SIG-M5 treated with dmso at 0.1 percent for 504 hours (cell line): Measurements from ENCODE around the gene LYPD6B.

Experiments
- DNase-seq: peaks from one replicate; lab custom pipeline; 2025; ENCODE audit not compliant: unreplicated experiment; lab: John Stamatoyannopoulos, UW

Gene LYPD6B

GRCh38 chr2:149009576-149010461 is 28.7 kb upstream of the LYPD6B start:
- no peak for DNase-seq

GRCh38 chr2:149012545-149012944 is 26.0 kb upstream of the LYPD6B start:
- DNase-seq = no peak

GRCh38 chr2:149015501-149015900 is 23.0 kb upstream of the LYPD6B start:
- no peak for DNase-seq

- no peak for DNase-seq
Observed at GRCh38 chr2:149015926-149016563, 22.5 kb upstream of the LYPD6B start.

GRCh38 chr2:149017116-149017985 is 21.1 kb upstream of the LYPD6B start:
- DNase-seq = peak; percentile 74

GRCh38 chr2:149018981-149019380 is 19.5 kb upstream of the LYPD6B start:
- DNase-seq = no peak

GRCh38 chr2:149019768-149020167 is 18.7 kb upstream of the LYPD6B start:
- peak; percentile 81 for DNase-seq

GRCh38 chr2:149020432-149020851 is 18.1 kb upstream of the LYPD6B start:
- DNase-seq = peak; percentile 90

- peak; percentile 88 for DNase-seq
Observed at GRCh38 chr2:149021271-149021719, 17.2 kb upstream of the LYPD6B start.

- DNase-seq = peak; percentile 35
Observed at GRCh38 chr2:149021761-149022160, 16.7 kb upstream of the LYPD6B start.

GRCh38 chr2:149023091-149023490 is 15.4 kb upstream of the LYPD6B start:
- no peak for DNase-seq

- peak; percentile 30 for DNase-seq
Observed at GRCh38 chr2:149027590-149028250, 10.8 kb upstream of the LYPD6B start.

- no peak for DNase-seq
Observed at GRCh38 chr2:149028377-149028776, 10.1 kb upstream of the LYPD6B start.

GRCh38 chr2:149028891-149029290 is 9.6 kb upstream of the LYPD6B start:
- no peak for DNase-seq

- DNase-seq = no peak
Observed at GRCh38 chr2:149029307-149029965, 9.1 kb upstream of the LYPD6B start.

GRCh38 chr2:149031396-149031795 is 7.1 kb upstream of the LYPD6B start:
- no peak for DNase-seq

GRCh38 chr2:149033716-149034115 is 4.8 kb upstream of the LYPD6B start:
- DNase-seq = no peak

- no peak for DNase-seq
Observed at GRCh38 chr2:149034406-149034805, 4.1 kb upstream of the LYPD6B start.

- DNase-seq = no peak
Observed at GRCh38 chr2:149036507-149037293, 1.8 kb upstream of the LYPD6B start.
